ENCODE results near the gene CNKSR3.

DNA sequence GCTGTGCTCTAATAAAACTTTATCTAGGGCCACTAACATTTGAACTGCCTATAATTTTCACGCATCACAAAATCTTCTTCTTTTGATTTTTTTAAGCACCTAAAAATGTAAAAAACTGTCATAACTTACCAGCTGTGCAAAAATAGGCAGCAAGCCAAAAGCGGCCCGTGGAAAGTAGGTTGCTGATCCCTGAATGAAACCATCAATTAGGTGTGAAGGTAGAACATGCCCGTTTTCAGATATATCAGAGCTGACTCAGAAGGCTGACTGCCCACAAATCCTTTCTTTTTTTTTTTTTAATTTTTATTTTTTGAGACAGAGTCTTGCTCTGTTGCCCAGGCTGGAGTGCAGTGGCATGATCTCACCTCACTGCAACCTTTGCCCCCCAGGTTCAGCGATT is 149.0 kb downstream of the CNKSR3 start:
- TF ChIP-seq CTCF (IDR thresholded peaks at IDR 0.05) (no peak), POLR2A (IDR thresholded peaks at IDR 0.05; ENCODE audit: low read depth) (no peak), POLR2AphosphoS5 (IDR thresholded peaks at IDR 0.05) (no peak)
